H1 (cell line): Measurements from ENCODE around the gene GAPDHS. TPM values are rescaled to one million over a fixed set of nuclear protein-coding genes. Genes with fewer than 3 reads are reported as not detected.

ENCODE experiments used
- CTCF ChIA-PET: fragments of 300-600 bp; sonication (Branson Sonifier 250); formaldehyde crosslinking; loops from one replicate; lab custom pipeline; 2021; ENCODE audit not compliant: partially characterized antibody; lab: Charles Lee
- POLR2A ChIA-PET: fragments of 300-600 bp; sonication (Branson Sonifier 250); formaldehyde crosslinking; loops from one replicate; lab custom pipeline; 2021; ENCODE audit warnings: inconsistent platforms; ENCODE audit not compliant: partially characterized antibody; lab: Charles Lee
- DNase-seq, 2 experiments: peaks; one replicate each; pipeline versions ENCODE4 v3.0.0 to v3.0.0-alpha.2; 2010 to 2022; ENCODE audit warnings: low spot score in 2 of 2, low read depth in 1 of 2, mixed read lengths in 1 of 2
- FAIRE-seq: peaks from 2 replicates; lab custom pipeline; 2011; peaks lifted over from hg19 to GRCh38; lab: Jason Lieb, UNC
- H2AFZ ChIP-seq: 2 replicates; pipeline ENCODE4 v1.8.1; 2012; ENCODE audit warnings: low read length, inconsistent platforms
- H2AK5ac ChIP-seq: 2 replicates; pipeline ENCODE4 v1.6.1; 2013; ENCODE audit warnings: low read depth, low read length
- H2BK120ac ChIP-seq: replicated peaks from 2 replicates; pipeline ENCODE3; 2013; ENCODE audit warnings: low read depth, low read length, inconsistent platforms
- H2BK12ac ChIP-seq: 2 replicates; pipeline ENCODE4 v1.6.1; 2013; ENCODE audit warnings: low read depth, low read length
- H2BK15ac ChIP-seq: 2 replicates; pipeline ENCODE4 v1.6.1; 2013; ENCODE audit warnings: low read length
- H2BK20ac ChIP-seq: 2 replicates; pipeline ENCODE4 v1.6.1; 2013; ENCODE audit warnings: low read length
- H2BK5ac ChIP-seq: 2 replicates; pipeline ENCODE4 v1.6.1; 2013; ENCODE audit warnings: low read depth, low read length
- H3K14ac ChIP-seq: 2 replicates; pipeline ENCODE4 v1.6.1; 2013; ENCODE audit warnings: inconsistent platforms; ENCODE audit not compliant: insufficient read length
- H3K18ac ChIP-seq: 2 replicates; pipeline ENCODE4 v1.6.1; 2013; ENCODE audit warnings: low read length; ENCODE audit errors: extremely low read depth
- H3K23ac ChIP-seq: 2 replicates; pipeline ENCODE4 v1.6.1; 2013; ENCODE audit warnings: inconsistent platforms; ENCODE audit not compliant: insufficient read length
- H3K23me2 ChIP-seq: 2 replicates; pipeline ENCODE4 v1.6.1; 2013; ENCODE audit warnings: low read depth, low read length
- H3K27ac ChIP-seq: 2 replicates; pipeline ENCODE4 v1.6.1; 2011; ENCODE audit warnings: low read depth, low read length, inconsistent platforms
- H3K27me3 ChIP-seq, 4 experiments: replicated peaks in 1 of 4; 1 replicate in 1 of 4; 2 replicates in 3 of 4; pipeline versions ENCODE4 v1.6.1 to v1.8.1; 2011 to 2013; ENCODE audit warnings: low read length in 3 of 4, mild to moderate bottlenecking in 3 of 4, inconsistent platforms in 2 of 4, mixed read lengths in 2 of 4, moderate library complexity in 1 of 4; ENCODE audit not compliant: control insufficient read depth in 3 of 4, insufficient read depth in 3 of 4; ENCODE audit errors: extremely low read depth in 1 of 4
- H3K36me3 ChIP-seq, 4 experiments: 2 replicates each; pipeline versions ENCODE4 v1.6.1 to v1.8.1; 2011 to 2013; ENCODE audit warnings: mild to moderate bottlenecking in 4 of 4, low read length in 3 of 4, moderate library complexity in 2 of 4, control low read depth in 1 of 4, inconsistent platforms in 1 of 4; ENCODE audit not compliant: insufficient read depth in 4 of 4, control insufficient read depth in 2 of 4
- H3K4ac ChIP-seq: replicated peaks from 2 replicates; pipeline ENCODE3; 2013; ENCODE audit warnings: low read length, low read depth, mixed read lengths, inconsistent platforms; ENCODE audit not compliant: insufficient read length
- H3K4me1 ChIP-seq, 4 experiments: replicated peaks in 1 of 4; 1 replicate in 1 of 4; 2 replicates in 3 of 4; pipeline versions ENCODE4 v1.6.1 to v1.8.1; 2011 to 2013; ENCODE audit warnings: low read length in 3 of 4, inconsistent platforms in 2 of 4, mixed read lengths in 1 of 4; ENCODE audit not compliant: insufficient read depth in 4 of 4, control insufficient read depth in 3 of 4
- H3K4me2 ChIP-seq, 2 experiments: 2 replicates each; pipeline versions ENCODE4 v1.6.1 to v1.8.1; 2011 to 2013; ENCODE audit warnings: low read depth in 2 of 2, low read length in 2 of 2, control low read depth in 1 of 2, inconsistent platforms in 1 of 2, mild to moderate bottlenecking in 1 of 2; ENCODE audit not compliant: insufficient read depth in 1 of 2
- H3K4me3 ChIP-seq, 4 experiments: fragments of 200-600, 300-600 bp in 1 of 4; sonication (generic), shearing (Covaris generic), sonication (Bioruptor Twin) in 1 of 4; 2 replicates each; pipeline versions ENCODE4 v1.5.1 to v1.8.1; 2011 to 2016; ENCODE audit warnings: low read length in 4 of 4, low read depth in 3 of 4, control low read depth in 2 of 4, inconsistent platforms in 2 of 4, mild to moderate bottlenecking in 2 of 4, mixed read lengths in 1 of 4, moderate library complexity in 1 of 4; ENCODE audit not compliant: insufficient read depth in 2 of 4; ENCODE audit errors: extremely low read depth in 1 of 4
- H3K56ac ChIP-seq: replicated peaks from 2 replicates; pipeline ENCODE3; 2013; ENCODE audit warnings: low read depth, mild to moderate bottlenecking, mixed read lengths, low read length, inconsistent platforms; ENCODE audit not compliant: insufficient read length
- H3K79me1 ChIP-seq: 2 replicates; pipeline ENCODE4 v1.6.1; 2013; ENCODE audit warnings: low read depth, low read length, control low read depth
- H3K79me2 ChIP-seq, 2 experiments: 2 replicates each; pipeline versions ENCODE4 v1.6.1 to v1.8.1; 2012 to 2013; ENCODE audit warnings: low read length in 2 of 2, mild to moderate bottlenecking in 2 of 2, inconsistent platforms in 1 of 2; ENCODE audit not compliant: insufficient read depth in 2 of 2, control insufficient read depth in 1 of 2
- H3K9ac ChIP-seq, 4 experiments: replicated peaks in 1 of 4; 1 replicate in 1 of 4; 2 replicates in 3 of 4; pipeline versions ENCODE4 v1.6.1 to v1.8.1; 2011 to 2013; ENCODE audit warnings: low read depth in 3 of 4, low read length in 3 of 4, control low read depth in 2 of 4, mild to moderate bottlenecking in 2 of 4, moderate library complexity in 2 of 4, inconsistent platforms in 1 of 4; ENCODE audit errors: extremely low read depth in 1 of 4
- H3K9me3 ChIP-seq, 2 experiments: 2 replicates each; pipeline versions ENCODE4 v1.6.1 to v1.8.1; 2012 to 2013; ENCODE audit warnings: mild to moderate bottlenecking in 2 of 2, moderate library complexity in 2 of 2, control low read depth in 1 of 2, inconsistent platforms in 1 of 2, low read depth in 1 of 2, low read length in 1 of 2, mixed read lengths in 1 of 2; ENCODE audit not compliant: insufficient read depth in 2 of 2
- H4K20me1 ChIP-seq, 2 experiments: replicated peaks in 1 of 2; 2 replicates each; pipeline versions ENCODE3 to v1.8.1; 2011 to 2013; ENCODE audit warnings: inconsistent platforms in 2 of 2, low read length in 2 of 2, mild to moderate bottlenecking in 1 of 2; ENCODE audit not compliant: insufficient read depth in 2 of 2, control insufficient read depth in 1 of 2
- H4K5ac ChIP-seq: 2 replicates; pipeline ENCODE4 v1.6.1; 2013; ENCODE audit warnings: low read length, low read depth, mixed read lengths, inconsistent platforms; ENCODE audit not compliant: insufficient read length
- H4K8ac ChIP-seq: 2 replicates; pipeline ENCODE4 v1.8.0; 2013; ENCODE audit warnings: mild to moderate bottlenecking, moderate library complexity, low read length, inconsistent platforms; ENCODE audit not compliant: insufficient read depth; ENCODE audit errors: extremely low read depth
- H4K91ac ChIP-seq: replicated peaks from 2 replicates; pipeline ENCODE3; 2013; ENCODE audit warnings: low read length, mixed read lengths, inconsistent platforms; ENCODE audit not compliant: insufficient read length
- ATF2 ChIP-seq: IDR thresholded peaks from 2 replicates; pipeline ENCODE4 v1.6.1; 2012; ENCODE audit warnings: low read length, inconsistent platforms
- EZH2 ChIP-seq: fragments of 200-600 bp; sonication (generic); IDR thresholded peaks from 2 replicates; pipeline ENCODE4 v1.7.1; 2012; ENCODE audit warnings: low read depth, mild to moderate bottlenecking, moderate library complexity, low read length, inconsistent platforms; ENCODE audit not compliant: severe bottlenecking
- TAF7 ChIP-seq: optimal IDR thresholded peaks from 2 replicates; pipeline ENCODE3; 2011; ENCODE audit warnings: low read depth, mild to moderate bottlenecking, inconsistent platforms, low read length, moderate library complexity, borderline replicate concordance
- ZNF274 ChIP-seq: IDR thresholded peaks from 2 replicates; pipeline ENCODE4 v1.7.0; 2012; ENCODE audit warnings: low read length, borderline replicate concordance; ENCODE audit errors: extremely low read depth
- WGBS, 2 experiments: shearing (Covaris generic) in 1 of 2; methylation state at CpG; one replicate each; pipeline versions ENCODE4 v1.1.6 to v1.1.7; 2013 to 2015; ENCODE audit warnings: low lambda C conversion rate in 2 of 2, mixed read lengths in 2 of 2, inconsistent platforms in 1 of 2, low coverage in 1 of 2, missing lambda C conversion rate in 1 of 2; ENCODE audit not compliant: insufficient replicate concordance in 2 of 2, insufficient coverage in 1 of 2, insufficient read length in 1 of 2; ENCODE audit errors: extremely low coverage in 1 of 2, missing lambda C conversion rate in 1 of 2; 5-methylcytosine and 5-hydroxymethylcytosine counted together
- polyA plus RNA-seq, 7 experiments: library from polyadenylated mRNA; depleted of rRNA in 3 of 7; stranded (reverse) in 5 of 7; unstranded in 2 of 7; fragments of >200 nt in 5 of 7; fragments of 200-250 nt in 2 of 7; gene quantifications; 1 replicate in 5 of 7; 2 replicates in 1 of 7; 4 replicates in 1 of 7; pipeline versions ENCODE4 v1.2.1 to v1.2.3, GENCODE V29; 2011 to 2013; ENCODE audit warnings: missing spikeins in 2 of 7, mixed read lengths in 2 of 7
- total RNA-seq: library from RNA; stranded (reverse); fragmentation: NEBNext Ultra II Directional; extraction: Animal tissue kit (Norgen Biotek cat#: 25700); gene quantifications from 2 replicates; pipeline ENCODE4 v1.2.1, GENCODE V29; 2021

The GAPDHS gene
- total and polyA plus RNA-seq, 2 of the 8 experiments (the other 6 are each of a cell fraction or from before 2014, with no cell fraction given), result 0.26 TPM; not detected in 1

- H3K4ac ChIP-seq, result no peak overlapping the region
- H2BK5ac ChIP-seq, result no peak overlapping the region
- no peak for TF ChIP-seq ATF2
- no peak for TF ChIP-seq EZH2
- no peak for TF ChIP-seq ZNF274
- no peak for TF ChIP-seq TAF7
- DNase-seq (no peak), FAIRE-seq (no peak)
- no peak overlapping the region for H3K9ac ChIP-seq
- H3K36me3 ChIP-seq, result no peaks in the 10 kb centered on the region
- H3K27me3 ChIP-seq, result peaks cover 0 to 5% (median 2%) of the 10 kb centered on the region in 4 experiments; a peak in 1 of 7 replicates
- no peak overlapping the region for H3K4me3 ChIP-seq
- no peak overlapping the region for H3K23ac ChIP-seq
- peaks cover 0 to 20% (median 15%) of the 10 kb centered on the region in 4 experiments; a peak in 6 of 7 replicates for H3K4me1 ChIP-seq
- no peak overlapping the region for H2BK20ac ChIP-seq
- POLR2A ChIA-PET, result interaction anchor here (1.0 kb wide), 1 partner anchor 9 kb away, joined by 3 read pairs; no protein-coding TSS in a partner anchor
- H2AK5ac ChIP-seq, result no peak overlapping the region
- no peak overlapping the region for H4K8ac ChIP-seq
- H3K14ac ChIP-seq, result no peak overlapping the region
- no peak overlapping the region for H2BK120ac ChIP-seq
- no peak overlapping the region for H3K18ac ChIP-seq
- H3K4me2 ChIP-seq, result no peak overlapping the region
- no peak overlapping the region for H2BK12ac ChIP-seq
- 86% methylated on average over 6 of the region's 6 CpGs; no CpG with 5 or more reads in 1 of the 2 experiments for WGBS, 2 experiments
- H4K5ac ChIP-seq, result no peak overlapping the region
- no peaks in the 10 kb centered on the region for H3K79me2 ChIP-seq
- no peaks in the 10 kb centered on the region for H4K20me1 ChIP-seq
- no peaks in the 10 kb centered on the region; the same call in 1 of the 2 replicates for H3K79me1 ChIP-seq
- CTCF ChIA-PET, result interaction anchor here (0.6 to 1.4 kb wide), 3 partner anchors 19 to 74 kb away, joined by 3 to 6 read pairs (median 3); no protein-coding TSS in a partner anchor
- no peaks in the 10 kb centered on the region for H3K9me3 ChIP-seq
- no peak overlapping the region for H2BK15ac ChIP-seq
- no peak overlapping the region for H2AFZ ChIP-seq
- H4K91ac ChIP-seq, result no peak overlapping the region
- no peak overlapping the region for H3K56ac ChIP-seq
- no peak overlapping the region for H3K27ac ChIP-seq
- peaks cover 5% of the 10 kb centered on the region; the same call in 1 of the 2 replicates for H3K23me2 ChIP-seq
Measured at GRCh38 chr19:35518313-35518712, 14.9 kb upstream of the GAPDHS start.
